ENCODE results near the gene SCN3A.

DNA sequence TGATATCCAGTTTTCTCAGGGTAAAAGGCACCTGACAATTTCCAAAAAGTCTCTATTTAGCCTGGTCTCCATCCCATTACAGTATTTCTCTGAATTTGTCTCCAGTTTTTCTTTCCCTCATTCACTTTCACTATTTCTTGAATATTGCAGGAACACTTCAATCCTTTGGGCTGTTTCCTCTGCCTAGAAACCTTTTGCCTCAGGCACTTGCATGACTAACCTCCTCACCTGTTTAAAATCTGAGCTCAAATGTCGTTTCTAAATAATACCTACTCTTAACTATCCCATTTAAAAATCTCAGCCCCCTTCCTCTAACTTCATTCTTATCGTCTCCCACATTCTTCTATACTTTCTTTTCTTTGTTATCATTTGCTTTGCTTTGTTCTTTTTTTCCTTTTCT is 44.4 kb upstream of the SCN3A start:
- TF ChIP-seq EZH2 (IDR thresholded peaks at IDR 0.05; ENCODE audit: borderline replicate concordance, low read depth, low read length, severe bottlenecking) (no peak), CTCF (IDR thresholded peaks at IDR 0.05; ENCODE audit: borderline replicate concordance, extremely low read depth, low read length, poor library complexity, severe bottlenecking) (no peak)

Measured in DND-41 (cell line).